HG03097 (cell line): ENCODE data around the gene ZKSCAN1.
A peak's percentile ranks its signal among the peaks of the same experiment; 100 is the strongest.

Experiments
- ATAC-seq: cut with Tn5 transposase; IDR thresholded peaks from one replicate; pipeline ENCODE4 v1.9.1; 2021; ENCODE audit not compliant: unreplicated experiment, low FRiP score

Gene ZKSCAN1

GRCh38 chr7:100033526-100033925, 18.1 kb downstream of the ZKSCAN1 start:
- ATAC-seq = no peak

- no peak for ATAC-seq
These were observed 19.6 kb downstream of the ZKSCAN1 start for GRCh38 chr7:100034871-100035510.

GRCh38 chr7:100035876-100036275, 20.5 kb downstream of the ZKSCAN1 start:
- ATAC-seq = no peak

GRCh38 chr7:100038326-100038725, 22.9 kb downstream of the ZKSCAN1 start:
- no peak for ATAC-seq

GRCh38 chr7:100040575-100040974, 25.2 kb downstream of the ZKSCAN1 start:
- no peak for ATAC-seq

GRCh38 chr7:100044718-100045117, 29.3 kb downstream of the ZKSCAN1 start:
- no peak for ATAC-seq

GRCh38 chr7:100048680-100049079, 33.3 kb downstream of the ZKSCAN1 start:
- no peak for ATAC-seq

- ATAC-seq = peak; percentile 60
These were observed 34.3 kb downstream of the ZKSCAN1 start, which contains the start of gene ZSCAN21 for GRCh38 chr7:100049441-100050291. Gene ZSCAN21 (plus strand): TSS chr7:100049774. CDS start chr7:100057007, 7,233 bp downstream.

GRCh38 chr7:100051611-100052010, 36.2 kb downstream of the ZKSCAN1 start:
- no peak for ATAC-seq

GRCh38 chr7:100053215-100053614, 37.8 kb downstream of the ZKSCAN1 start:
- no peak for ATAC-seq

- no peak for ATAC-seq
These were observed 41.6 kb downstream of the ZKSCAN1 start for GRCh38 chr7:100057006-100057405.

- ATAC-seq = no peak
These were observed 43.9 kb downstream of the ZKSCAN1 start for GRCh38 chr7:100059251-100059739.

GRCh38 chr7:100061518-100062193, 46.3 kb downstream of the ZKSCAN1 start:
- ATAC-seq = no peak

GRCh38 chr7:100063376-100063775, 48.0 kb downstream of the ZKSCAN1 start:
- no peak for ATAC-seq

GRCh38 chr7:100064162-100064561, 48.8 kb downstream of the ZKSCAN1 start:
- ATAC-seq = no peak

GRCh38 chr7:100065452-100066186, 50.2 kb downstream of the ZKSCAN1 start:
- no peak for ATAC-seq

- ATAC-seq = no peak
These were observed 51.6 kb downstream of the ZKSCAN1 start for GRCh38 chr7:100066953-100067352.

- ATAC-seq = no peak
These were observed 54.6 kb downstream of the ZKSCAN1 start for GRCh38 chr7:100069991-100070390.

GRCh38 chr7:100071018-100071723, 55.8 kb downstream of the ZKSCAN1 start:
- no peak for ATAC-seq

- no peak for ATAC-seq
These were observed 57.1 kb downstream of the ZKSCAN1 start for GRCh38 chr7:100072462-100072861.
